ENCODE measurements around the gene ZPR1.

GRCh38 chr11:116793772-116794097, 5.9 kb upstream of the ZPR1 start:
- no peak for TF ChIP-seq CTCF (IDR thresholded peaks at IDR 0.05)
- no peak for TF ChIP-seq POLR2AphosphoS5 (IDR thresholded peaks at IDR 0.05)
- no peak for TF ChIP-seq POLR2A (IDR thresholded peaks at IDR 0.05)
